HG03159 (cell line): ENCODE measurements around the gene SND1.

ENCODE experiments used
- ATAC-seq: cut with Tn5 transposase; IDR thresholded peaks from one replicate; pipeline ENCODE4 v1.9.1; 2021; ENCODE audit warnings: mild to moderate bottlenecking, moderate library complexity; ENCODE audit not compliant: unreplicated experiment

The SND1 gene

DNA sequence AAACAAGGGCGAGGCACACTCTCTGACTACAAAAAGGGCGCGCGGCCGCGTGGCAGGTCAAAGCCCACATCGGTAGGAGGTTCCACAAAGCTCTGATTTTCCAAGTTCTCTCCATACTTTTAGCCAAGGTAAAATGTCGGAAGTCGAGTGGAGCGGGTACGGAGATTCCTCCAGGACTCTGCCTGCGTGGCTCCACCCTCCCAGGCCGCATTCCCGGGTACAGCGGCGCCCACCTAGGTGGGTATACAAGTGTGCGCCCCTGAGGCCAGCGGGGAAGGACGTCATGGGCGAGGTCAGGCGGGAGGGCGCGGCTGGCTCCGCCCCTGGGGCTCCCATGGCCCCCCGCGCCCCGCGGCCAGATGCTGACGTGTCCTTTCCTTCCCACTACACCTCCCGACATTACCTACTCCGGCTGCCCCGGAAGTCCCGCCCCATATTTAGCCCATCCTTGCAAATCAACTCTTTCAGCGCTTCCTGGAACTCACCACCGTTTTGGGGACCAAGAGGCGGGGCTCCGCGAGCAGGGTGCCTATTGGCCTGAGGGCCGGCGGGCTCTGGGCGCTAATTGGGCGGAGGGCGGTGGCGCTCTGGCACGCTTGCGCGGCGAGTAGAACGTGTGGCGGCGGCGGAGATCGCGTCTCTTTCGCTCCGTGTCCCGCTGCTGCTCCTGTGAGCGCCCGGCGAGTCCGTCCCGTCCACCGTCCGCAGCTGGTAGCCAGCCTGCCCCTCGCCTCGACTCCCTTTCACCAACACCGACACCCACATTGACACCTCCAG lies at the start of gene SND1:
SND1 (plus strand) TSS at position 639 of the 777 bp plus-strand sequence. CDS start 180 bp downstream, outside the sequence.
- ATAC-seq, result peak; percentile 97

DNA sequence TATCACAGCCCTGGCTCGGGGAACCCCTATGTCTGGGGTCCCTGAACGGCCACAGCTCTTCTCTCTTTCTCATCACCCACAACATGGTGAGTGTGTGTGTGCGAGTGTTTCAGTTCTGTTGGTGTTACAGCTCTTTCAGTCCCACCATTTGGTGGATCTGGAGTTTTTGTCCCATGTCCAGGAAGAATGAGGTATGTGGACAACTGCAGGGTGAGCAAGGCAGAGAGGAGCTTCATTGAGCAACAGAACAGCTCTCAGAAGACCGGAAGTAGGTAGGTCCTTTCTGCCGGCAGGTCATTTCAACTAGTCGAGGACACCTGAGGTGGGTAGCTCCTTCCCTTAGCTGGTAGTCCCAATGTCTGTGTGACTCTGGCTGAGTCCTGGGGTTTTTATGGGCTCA lies 43.5 kb upstream of the SND1 start:
- ATAC-seq, result no peak

DNA sequence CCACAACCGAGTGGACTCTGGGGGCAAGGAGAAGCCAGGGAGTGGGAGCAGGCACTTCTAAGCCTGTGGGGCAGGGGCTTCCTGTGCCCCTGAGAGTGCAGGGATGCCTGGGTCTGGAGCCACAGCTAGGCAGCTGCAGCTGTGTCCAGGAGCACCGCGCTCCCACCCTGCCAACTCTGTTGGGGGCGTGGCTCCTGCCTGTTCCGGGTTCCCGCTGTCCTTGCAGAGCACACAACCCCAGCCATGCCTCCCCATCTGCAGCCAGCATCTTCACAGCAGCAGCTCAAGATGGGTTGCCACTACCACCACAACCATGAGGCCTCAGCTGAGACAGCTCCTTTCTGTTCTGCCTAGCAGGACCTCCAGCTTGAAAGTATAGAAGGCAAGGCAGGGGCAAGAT lies 42.7 kb upstream of the SND1 start:
- no peak for ATAC-seq

DNA sequence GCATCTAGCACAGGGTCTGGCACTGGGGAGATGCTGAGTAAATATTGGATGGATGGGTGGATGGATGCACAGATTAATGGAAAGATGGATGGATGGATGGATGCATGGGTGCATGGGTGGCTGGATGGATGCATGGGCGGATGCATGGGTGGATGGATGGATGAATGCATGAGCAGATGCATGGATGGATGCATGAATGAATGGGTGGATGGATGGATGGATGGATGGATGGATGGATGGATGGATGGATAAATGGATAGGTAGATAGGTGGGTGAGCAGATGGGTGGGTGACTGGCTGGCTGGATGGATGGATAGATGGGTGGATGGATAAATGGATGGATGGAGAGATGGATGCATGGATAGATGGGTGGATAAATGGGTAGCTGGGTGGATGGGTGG lies 39.7 kb upstream of the SND1 start:
- no peak for ATAC-seq

DNA sequence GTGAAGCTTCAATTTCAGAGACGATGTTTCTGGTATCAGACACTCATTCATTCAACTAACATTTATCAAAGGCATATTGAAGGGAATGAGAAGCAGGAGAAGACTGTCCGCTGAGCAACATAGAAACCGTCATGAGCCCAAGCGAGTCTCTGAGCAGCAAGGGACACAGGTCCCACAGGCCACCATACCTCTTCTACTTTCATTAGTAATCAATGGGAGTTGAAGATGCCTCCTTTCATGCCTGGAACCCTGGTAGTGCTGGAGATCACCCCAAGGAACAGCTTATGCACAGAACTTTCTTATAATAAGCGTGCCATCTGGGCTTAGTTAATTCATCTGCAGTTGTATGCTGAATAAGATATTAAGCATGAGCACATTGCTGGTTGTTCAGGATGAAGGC lies 35.3 kb upstream of the SND1 start:
- ATAC-seq, result no peak

DNA sequence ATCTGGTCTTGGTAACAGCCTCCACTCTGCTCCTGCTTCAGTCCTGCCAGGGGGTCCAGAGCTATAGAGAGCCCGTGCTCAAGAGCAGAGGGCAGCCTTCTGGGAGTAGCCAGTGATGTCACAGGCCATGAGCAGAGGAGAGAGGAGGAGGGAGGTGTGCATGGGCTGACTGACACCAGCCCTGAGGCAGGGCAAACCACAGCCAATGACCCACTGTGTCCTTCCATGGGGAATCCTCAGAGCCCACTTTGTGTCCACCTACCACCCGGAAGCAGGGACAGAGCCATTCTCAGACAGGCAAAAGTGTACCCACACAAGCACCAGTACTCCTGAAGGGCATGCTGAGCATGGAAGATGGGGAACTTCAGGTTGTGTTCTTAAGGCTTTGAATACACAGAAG lies 34.0 kb upstream of the SND1 start, which contains the start of gene PAX4:
PAX4 (minus strand) TSS at position 101 of the 400 bp plus-strand sequence. CDS start 2,214 bp downstream, outside the sequence.
- no peak for ATAC-seq

DNA sequence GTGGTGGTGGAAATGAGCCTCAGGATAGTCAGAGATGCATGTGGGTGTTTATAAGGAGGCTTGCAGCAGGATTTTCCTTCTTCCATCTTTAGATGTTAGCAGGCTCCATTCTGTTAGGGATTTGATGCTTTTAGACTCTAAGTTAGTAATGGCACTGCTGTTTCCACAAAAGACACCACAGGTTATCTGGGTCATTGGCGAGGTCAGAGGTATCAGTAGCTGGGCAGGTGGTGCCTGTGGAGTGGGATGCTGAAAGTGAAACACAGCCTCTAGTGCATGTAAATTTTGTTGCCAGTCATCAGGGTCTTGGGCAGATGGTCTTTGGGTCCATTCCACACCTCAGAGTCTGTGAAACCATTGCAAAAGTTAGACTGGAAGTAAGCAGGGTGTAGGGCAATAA lies 33.2 kb upstream of the SND1 start:
- ATAC-seq, result no peak

DNA sequence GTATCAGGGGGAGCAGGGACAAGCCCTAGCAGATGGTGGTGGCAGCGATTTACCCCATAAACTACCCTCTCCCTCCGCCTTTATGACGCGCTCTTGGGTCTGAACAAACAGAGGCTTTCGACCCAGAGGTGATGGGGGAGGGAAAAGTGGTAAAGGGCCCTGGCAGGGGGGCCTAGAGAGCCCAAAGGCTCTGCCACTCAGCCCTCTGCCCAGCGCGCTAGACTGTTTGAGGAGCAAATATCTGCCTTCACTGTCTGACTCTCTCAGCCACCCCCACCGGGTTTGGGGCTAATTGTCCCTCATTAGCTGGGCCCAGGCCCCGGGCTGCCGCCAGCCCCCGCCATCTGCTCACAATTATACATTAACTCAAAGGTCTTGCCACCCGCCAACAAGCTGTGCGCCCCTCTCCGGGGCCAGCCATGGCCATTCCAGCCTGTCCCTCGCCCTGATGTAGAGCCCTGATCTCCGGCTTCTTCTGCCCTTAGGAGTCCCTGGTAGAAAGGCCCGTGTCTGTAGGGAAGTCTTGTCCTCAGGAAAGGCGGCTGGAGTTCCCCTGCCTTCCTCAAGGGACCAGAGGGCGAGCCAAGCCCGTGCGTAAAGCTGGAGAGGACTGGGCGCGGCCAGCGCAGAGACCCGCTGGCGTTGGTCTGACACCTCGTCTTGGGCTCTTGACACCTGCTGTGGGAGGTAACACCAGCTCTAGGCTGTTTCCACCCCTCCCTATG lies 32.2 kb upstream of the SND1 start:
- ATAC-seq, result no peak

DNA sequence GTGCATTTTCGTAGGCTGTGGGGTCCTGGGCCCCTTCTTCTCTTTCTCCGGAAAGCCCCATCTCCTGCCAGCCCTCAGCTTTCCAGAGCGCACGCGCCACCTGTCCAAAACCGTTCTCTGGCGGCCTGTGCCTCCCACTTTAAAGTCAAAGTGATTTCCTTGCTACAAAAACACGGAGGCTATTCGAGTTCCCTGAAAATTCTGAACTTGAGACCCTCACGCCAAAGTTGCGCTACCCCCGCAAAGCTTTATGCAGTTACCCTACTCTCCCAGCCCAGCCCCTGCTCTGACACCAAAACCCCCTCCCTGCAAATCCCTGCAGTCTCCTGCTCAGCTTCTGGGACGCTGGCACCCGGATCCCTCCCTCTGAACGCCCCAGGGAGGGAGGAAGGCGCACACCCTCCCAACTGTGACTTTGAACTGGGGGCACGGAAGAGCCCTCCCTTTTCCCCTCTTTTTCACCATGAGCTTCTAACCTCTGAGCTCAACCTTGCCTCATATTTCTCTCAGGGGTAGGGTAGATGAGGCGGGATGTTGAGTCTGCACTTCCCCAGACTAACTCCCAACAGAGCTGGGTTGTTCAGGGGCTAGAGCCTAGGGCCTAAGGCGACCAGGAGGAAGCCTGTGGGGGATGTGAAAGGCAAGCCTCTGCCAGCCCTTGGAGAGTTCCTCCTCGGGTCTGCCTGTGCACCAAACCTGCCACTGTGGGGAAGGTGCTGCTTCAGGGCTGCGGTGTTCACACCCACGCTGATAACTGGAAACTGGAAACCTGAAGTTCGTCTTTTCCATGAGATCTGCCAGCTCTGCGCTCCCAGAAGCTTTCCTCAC lies 31.4 kb upstream of the SND1 start:
- ATAC-seq, result no peak

DNA sequence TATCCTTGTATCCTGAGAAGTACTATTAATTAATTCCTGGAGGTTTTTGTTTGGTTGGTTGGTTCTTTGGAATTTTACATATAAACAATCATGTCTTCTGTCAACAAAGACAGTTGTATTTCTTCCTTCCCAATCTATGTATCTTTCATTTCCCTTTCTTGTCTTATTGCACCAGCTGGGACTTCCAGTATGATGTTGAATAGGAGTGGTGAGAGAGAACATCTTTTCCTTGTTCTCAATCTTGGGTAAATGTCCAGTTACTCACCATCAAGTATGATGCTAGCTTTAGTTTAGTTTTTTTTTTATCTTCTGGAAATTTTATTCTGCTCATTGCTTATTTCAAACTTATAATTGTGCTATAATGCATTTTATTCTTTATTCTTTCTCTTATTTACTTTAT lies 26.7 kb upstream of the SND1 start:
- no peak for ATAC-seq

DNA sequence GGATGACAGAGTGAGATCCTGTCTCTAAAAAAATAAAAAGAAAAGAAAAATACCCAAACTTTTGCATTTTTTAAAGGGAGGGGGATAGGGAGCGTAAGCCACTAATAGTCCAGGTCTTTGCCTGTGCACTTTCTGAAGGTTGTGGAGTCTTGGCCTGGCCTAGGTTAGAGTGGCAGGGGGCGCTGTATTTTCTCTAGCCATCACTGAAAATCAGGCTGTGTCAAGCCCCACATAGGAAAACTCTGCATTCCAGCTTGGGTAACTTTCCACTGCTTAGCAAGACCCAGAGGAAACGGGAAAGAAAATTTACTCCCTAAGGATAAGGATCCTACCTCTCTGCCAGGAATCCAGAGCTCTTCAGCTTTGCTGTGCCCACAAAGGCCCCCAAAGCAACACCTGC lies 23.5 kb upstream of the SND1 start:
- ATAC-seq, result no peak

DNA sequence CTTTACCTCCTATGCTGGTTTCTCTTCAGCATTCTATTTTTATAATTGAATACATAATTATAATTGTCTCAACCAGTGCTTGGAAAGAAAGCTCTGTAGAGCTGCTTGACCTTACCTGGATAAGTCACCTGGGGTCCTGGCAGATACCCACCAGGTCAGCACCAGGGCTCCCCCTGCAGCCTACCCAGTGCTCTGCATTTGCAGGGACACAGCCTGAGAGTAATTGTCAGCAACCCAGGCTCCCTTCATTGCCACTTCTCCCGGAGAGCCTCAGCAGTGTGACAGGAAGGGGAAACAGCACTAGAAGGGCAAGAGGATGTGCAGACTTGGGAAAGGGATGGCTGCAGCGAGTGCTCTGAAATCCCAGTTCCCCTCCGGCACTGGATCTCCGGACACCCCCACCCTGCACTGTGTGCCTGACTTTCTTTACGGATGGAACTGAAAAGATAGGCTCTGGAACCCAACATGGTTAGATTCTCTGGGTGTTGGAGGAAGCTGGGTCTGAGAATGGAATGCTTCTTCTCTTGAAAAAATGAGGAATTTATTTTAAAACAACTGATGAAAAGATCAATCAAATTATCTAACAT lies 22.6 kb upstream of the SND1 start:
- ATAC-seq, result peak; percentile 81

DNA sequence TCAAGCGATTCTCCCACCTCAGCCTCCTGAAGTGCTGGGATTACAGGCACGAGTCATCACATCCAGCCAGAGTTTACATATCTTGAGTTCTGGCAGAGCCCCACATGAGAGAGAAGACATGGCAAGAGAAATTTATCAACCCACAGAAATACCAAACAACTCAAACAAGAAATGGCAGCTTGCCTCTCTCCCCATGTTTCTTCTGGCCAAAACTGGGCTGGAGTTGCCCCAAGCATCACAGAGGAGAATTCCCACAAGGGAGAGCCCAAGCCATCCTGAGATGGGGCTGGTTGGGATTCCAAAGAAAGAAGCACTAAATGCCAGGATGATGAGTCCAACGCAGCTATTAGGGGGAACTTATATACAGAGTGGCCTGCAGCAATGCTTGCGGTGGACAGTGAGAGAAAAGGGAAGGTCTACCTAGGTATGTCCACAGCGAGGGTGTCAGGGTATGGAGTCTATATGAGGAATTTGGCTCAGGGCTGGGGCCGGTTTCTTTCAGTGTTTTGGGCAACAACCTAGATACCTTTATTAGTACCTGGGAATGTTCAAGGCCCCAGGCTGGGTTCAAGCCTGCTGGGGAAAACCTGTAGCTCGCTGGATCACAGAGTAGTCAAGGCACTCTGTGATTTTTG lies 19.6 kb upstream of the SND1 start:
- ATAC-seq, result no peak

DNA sequence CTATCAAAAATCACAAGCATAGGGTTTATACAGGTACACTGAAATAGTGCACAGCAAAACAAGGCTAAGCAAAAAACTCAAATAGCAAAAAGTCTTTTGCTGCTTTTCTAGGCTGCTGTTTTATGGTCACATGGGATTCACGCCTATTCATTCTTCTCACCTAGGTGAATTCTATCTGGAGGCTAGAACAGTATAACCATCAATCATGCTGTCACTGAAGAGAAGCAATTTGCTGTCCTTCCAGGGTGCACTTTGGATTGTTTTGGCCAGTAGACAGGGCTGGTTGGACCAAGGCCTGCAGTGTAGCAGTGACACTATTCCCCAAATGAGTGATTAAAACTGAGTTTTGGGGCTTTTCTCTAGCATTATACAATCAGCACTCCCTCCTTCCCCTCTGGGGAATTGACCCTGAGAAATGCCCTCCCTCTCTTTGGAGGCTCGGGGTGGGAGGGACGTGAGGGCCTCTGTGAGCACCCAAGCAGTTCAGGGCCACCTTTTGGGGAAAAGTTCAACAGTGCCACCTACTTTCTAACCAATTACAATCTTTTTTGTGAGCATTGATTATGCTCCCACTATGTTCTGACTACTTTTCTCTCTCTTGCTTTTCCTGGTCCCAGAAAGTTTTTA lies 16.2 kb upstream of the SND1 start:
- no peak for ATAC-seq

DNA sequence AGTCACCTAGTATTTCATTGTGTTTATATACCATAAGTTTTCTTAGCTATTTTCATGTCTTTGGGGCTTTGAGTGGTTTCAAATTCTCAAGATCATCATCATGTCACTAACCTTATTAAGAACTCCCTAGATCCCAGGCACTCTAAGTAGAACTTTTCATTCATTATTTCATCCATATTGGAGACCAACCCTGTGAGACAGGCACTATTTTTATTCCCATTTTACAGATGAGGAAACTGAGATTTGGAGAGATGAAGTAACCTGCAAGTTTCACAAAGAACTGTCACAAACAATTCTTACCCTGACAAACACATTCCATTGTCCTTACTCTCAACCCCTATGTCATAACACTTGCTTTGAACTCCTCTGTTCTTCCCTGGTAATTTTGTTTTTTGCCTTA lies 13.8 kb upstream of the SND1 start:
- no peak for ATAC-seq

DNA sequence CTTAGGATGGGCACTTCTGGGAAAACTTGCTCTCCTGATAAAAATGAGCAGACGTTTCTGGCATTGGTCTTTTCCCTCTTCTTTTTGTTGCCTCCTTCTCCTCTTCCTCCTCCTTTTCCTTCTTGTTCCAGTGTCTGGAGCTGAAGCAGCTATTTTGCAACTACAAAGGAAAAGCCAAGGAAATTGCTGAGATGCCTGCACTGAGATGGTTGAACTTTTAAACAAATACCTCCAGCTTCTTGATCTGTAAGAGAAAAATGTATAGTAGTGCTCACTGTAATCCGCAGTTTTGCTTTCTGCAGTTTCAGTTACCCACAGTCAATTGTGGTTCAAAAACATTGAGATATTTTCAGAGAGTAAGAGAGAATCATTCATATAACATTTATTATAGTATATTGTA lies 7.5 kb upstream of the SND1 start:
- ATAC-seq, result no peak

DNA sequence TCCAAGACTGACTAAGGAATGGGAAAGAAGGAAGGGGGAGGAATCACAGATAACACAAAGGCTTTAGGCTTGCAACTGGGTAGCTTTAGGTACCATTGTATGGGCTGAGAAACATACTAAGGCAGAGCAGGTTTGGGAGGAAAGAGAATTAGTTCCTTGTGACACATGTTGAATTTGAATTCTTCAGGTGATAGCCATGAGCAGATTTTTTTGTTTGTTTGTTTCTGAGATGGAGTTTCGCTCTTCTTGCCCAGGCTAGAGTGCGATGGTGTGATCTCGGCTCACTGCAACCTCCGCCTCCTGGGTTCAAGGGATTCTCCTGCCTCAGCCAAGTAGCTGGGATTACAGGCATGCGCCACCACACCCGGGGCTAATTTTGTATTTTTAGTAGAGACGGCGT lies 4.4 kb upstream of the SND1 start:
- no peak for ATAC-seq

DNA sequence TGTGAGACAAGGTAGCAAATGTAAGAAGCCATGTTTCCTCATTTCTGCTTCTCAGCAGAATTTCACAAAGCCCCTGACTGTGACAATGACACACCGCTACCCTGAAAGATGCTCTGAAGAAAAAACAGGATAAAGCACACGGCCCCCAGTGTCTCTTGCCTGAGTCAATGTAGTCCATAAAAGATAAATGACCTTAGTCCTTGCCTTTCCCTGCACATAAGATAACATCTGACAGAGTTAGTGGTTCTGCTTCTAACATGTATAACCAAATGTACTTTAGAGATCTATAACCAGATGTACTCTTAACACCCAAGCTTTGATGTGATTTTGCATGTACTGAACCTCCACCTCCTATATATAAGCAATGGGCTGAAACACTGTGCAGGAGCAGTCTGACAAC lies 3.0 kb upstream of the SND1 start:
- no peak for ATAC-seq

DNA sequence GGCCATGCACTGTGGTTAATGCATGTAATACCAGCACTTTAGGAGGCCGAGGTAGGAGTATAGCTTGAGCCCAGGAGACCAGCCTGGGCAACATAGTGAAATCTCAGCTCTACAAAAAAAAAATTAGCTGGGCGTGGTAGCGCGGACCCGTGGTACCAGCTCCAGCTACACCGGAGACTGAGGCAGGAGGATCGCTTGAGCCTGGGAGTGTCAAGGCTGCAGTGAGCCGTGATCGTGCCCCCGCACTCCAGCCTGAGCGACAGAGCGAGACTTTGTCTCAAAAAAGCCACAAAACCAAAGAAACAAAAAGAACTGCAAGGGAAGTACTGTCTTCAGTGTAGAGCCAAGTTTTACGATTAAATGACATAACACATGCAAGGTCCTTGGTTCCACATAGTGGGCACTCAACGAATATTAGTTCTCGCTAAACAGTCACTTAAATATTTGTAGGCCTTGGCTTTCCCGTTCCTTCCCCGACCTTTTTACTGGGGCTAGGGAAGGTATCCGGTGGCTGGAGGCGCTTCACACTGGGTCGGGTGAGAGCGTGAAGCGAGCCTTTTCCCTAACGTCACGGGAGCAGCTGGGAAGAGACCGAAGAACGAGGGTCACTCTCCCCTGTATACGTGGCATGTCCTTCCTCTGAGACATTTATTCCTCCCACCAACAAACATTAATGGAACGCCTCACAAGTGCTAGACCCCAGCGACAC lies 993 bp upstream of the SND1 start:
- ATAC-seq, result no peak
